PC-9 (cell line): Measurements from ENCODE around the gene PPP1R15B. TPM values are rescaled to one million over a fixed set of nuclear protein-coding genes. Genes with fewer than 3 reads are reported as not detected.

Experiments
- BruUV-seq: library from RNA; stranded (reverse); fragments of 400-500 nt; replicated peaks from 2 replicates; lab custom pipeline; 2021; lab: Mats Ljungman, UMichigan
- CTCF ChIA-PET: fragments of 300-600 bp; sonication (Branson Sonifier 250); formaldehyde crosslinking; loops from one replicate; lab custom pipeline; 2022; ENCODE audit warnings: antibody characterized with exemption; lab: Charles Lee
- POLR2A ChIA-PET: fragments of 300-600 bp; sonication (Branson Sonifier 250); formaldehyde crosslinking; loops from one replicate; lab custom pipeline; 2022; ENCODE audit warnings: antibody characterized with exemption; ENCODE audit not compliant: unreplicated experiment; lab: Charles Lee
- DNase-seq, 2 experiments: peaks; one replicate each; pipeline versions ENCODE4 v3.0.0 to v3.0.0-alpha.2; 2015 to 2022; ENCODE audit warnings: mixed read lengths in 1 of 2
- H2AFZ ChIP-seq: fragments of 200-600 bp; sonication (generic); 2 replicates; pipeline ENCODE4 v1.8.1; 2017; ENCODE audit warnings: antibody characterized with exemption
- H3F3A ChIP-seq: fragments of 200-600 bp; sonication (generic); 2 replicates; pipeline ENCODE4 v1.8.1; 2017; ENCODE audit warnings: antibody characterized with exemption, mild to moderate bottlenecking, low read depth; ENCODE audit not compliant: insufficient read depth
- H3K27ac ChIP-seq: fragments of 200-600 bp; sonication (generic); 2 replicates; pipeline ENCODE4 v1.6.1; 2016; ENCODE audit warnings: mixed run types
- H3K27me3 ChIP-seq: fragments of 200-600 bp; sonication (generic); 2 replicates; pipeline ENCODE4 v1.6.1; 2016; ENCODE audit warnings: low read depth, mixed run types; ENCODE audit not compliant: insufficient read depth
- H3K36me3 ChIP-seq: fragments of 200-600 bp; sonication (generic); 2 replicates; pipeline ENCODE4 v1.6.1; 2016; ENCODE audit warnings: low read depth, mixed run types
- H3K4me1 ChIP-seq: fragments of 200-600 bp; sonication (generic); replicated peaks from 2 replicates; pipeline ENCODE4 v1.6.1; 2016; ENCODE audit warnings: mixed run types; ENCODE audit not compliant: insufficient read depth
- H3K4me2 ChIP-seq: fragments of 200-600 bp; sonication (generic); 2 replicates; pipeline ENCODE4 v1.6.1; 2017; ENCODE audit warnings: mixed run types
- H3K4me3 ChIP-seq: fragments of 200-600 bp; sonication (generic); 2 replicates; pipeline ENCODE4 v1.6.1; 2016; ENCODE audit warnings: mixed run types
- H3K79me2 ChIP-seq: fragments of 200-600 bp; sonication (generic); 2 replicates; pipeline ENCODE4 v1.6.1; 2017; ENCODE audit warnings: low read depth, mixed run types
- H3K9me2 ChIP-seq: fragments of 200-600 bp; sonication (generic); 2 replicates; pipeline ENCODE4 v1.8.1; 2017; ENCODE audit warnings: mild to moderate bottlenecking; ENCODE audit not compliant: insufficient read depth
- H3K9me3 ChIP-seq: fragments of 200-600 bp; sonication (generic); 2 replicates; pipeline ENCODE4 v1.8.1; 2016; ENCODE audit warnings: low read depth; ENCODE audit not compliant: insufficient read depth
- H4K20me1 ChIP-seq: fragments of 200-600 bp; sonication (generic); 2 replicates; pipeline ENCODE4 v1.8.1; 2017; ENCODE audit not compliant: insufficient read depth
- CTCF ChIP-seq: fragments of 200-600 bp; sonication (generic); conservative IDR thresholded peaks from 2 replicates; pipeline ENCODE4 v1.6.1; 2017; ENCODE audit warnings: mixed run types, antibody characterized with exemption, mild to moderate bottlenecking, moderate library complexity
- EZH2 ChIP-seq: fragments of 200-600 bp; sonication (generic); IDR thresholded peaks from 2 replicates; pipeline ENCODE4 v1.8.0; 2017; ENCODE audit warnings: antibody characterized with exemption, low read depth
- intact Hi-C: fragments of 100-400 bp; cut with micrococcal nuclease; formaldehyde crosslinking; loops from one replicate; pipeline ENCODE4 v1.10.0; 2022; ENCODE audit not compliant: unreplicated experiment
- total RNA-seq: library from RNA; stranded (reverse); gene quantifications from 2 replicates; pipeline ENCODE4 v1.2.3, GENCODE V29; 2021

The PPP1R15B gene
- total RNA-seq, 1 experiment from 2014 or later, result 40.9 TPM

GRCh38 chr1:204447736-204448135 lies 36.1 kb upstream of the PPP1R15B start:
- intact Hi-C loops, result loop anchor here (1.0 to 2.0 kb wide), 3 partner anchors 9 to 55 kb away; partner anchors contain the start of gene PIK3C2B
- Histone ChIP-seq H3K79me2 (peaks cover 37% of the 10 kb centered on the region), H3K27me3 (no peaks in the 10 kb centered on the region), H3K36me3 (peaks cover 56% of the 10 kb centered on the region), H3K9me3 (peaks cover 13% of the 10 kb centered on the region), H3K27ac (peak overlapping the region; percentile 98), H3K4me2 (no peak overlapping the region), H3K4me1 (peaks cover 73% of the 10 kb centered on the region), H3K4me3 (no peak overlapping the region), H2AFZ (no peak overlapping the region), H3F3A (peaks cover 82% of the 10 kb centered on the region), H4K20me1 (no peaks in the 10 kb centered on the region), H3K9me2 (no peaks in the 10 kb centered on the region)
- no peak for DNase-seq
- BruUV-seq, result no TSS peak
- no peak for TF ChIP-seq CTCF
- no peak for TF ChIP-seq EZH2
- POLR2A ChIA-PET, result interaction anchor here (0.6 kb wide), 1 partner anchor 221 kb away, joined by 3 read pairs; no protein-coding TSS in a partner anchor
- CTCF ChIA-PET, result interaction anchor here (0.6 to 3.8 kb wide), 4 partner anchors 9 to 58 kb away, joined by 3 to 27 read pairs (median 4); partner anchors contain the start of gene PIK3C2B

GRCh38 chr1:204447190-204447589 lies 35.6 kb upstream of the PPP1R15B start:
- POLR2A ChIA-PET, result interaction anchor here (0.6 kb wide), 1 partner anchor 221 kb away, joined by 3 read pairs; no protein-coding TSS in a partner anchor
- BruUV-seq, result no TSS peak
- Histone ChIP-seq H3K4me3 (no peak overlapping the region), H3K9me2 (no peaks in the 10 kb centered on the region), H4K20me1 (no peaks in the 10 kb centered on the region), H3K36me3 (peaks cover 61% of the 10 kb centered on the region), H3K9me3 (peaks cover 13% of the 10 kb centered on the region), H3K4me1 (peaks cover 73% of the 10 kb centered on the region), H3K27ac (no peak overlapping the region), H3K79me2 (peaks cover 41% of the 10 kb centered on the region), H3F3A (peaks cover 82% of the 10 kb centered on the region), H2AFZ (no peak overlapping the region), H3K27me3 (no peaks in the 10 kb centered on the region), H3K4me2 (no peak overlapping the region)
- TF ChIP-seq CTCF (no peak), EZH2 (no peak)
- no peak for DNase-seq
- CTCF ChIA-PET, result interaction anchor here (1.5 to 3.8 kb wide), 2 partner anchors 8 to 46 kb away, joined by 3 to 27 read pairs; partner anchors contain the start of gene PIK3C2B
- intact Hi-C loops, result no loop called here

GRCh38 chr1:204446413-204447111 lies 34.9 kb upstream of the PPP1R15B start:
- Histone ChIP-seq H3K4me1 (peaks cover 73% of the 10 kb centered on the region), H3K79me2 (peaks cover 47% of the 10 kb centered on the region), H4K20me1 (no peaks in the 10 kb centered on the region), H3K27me3 (no peaks in the 10 kb centered on the region), H3K36me3 (peaks cover 62% of the 10 kb centered on the region), H2AFZ (no peak overlapping the region), H3K4me3 (no peak overlapping the region), H3K9me3 (peaks cover 13% of the 10 kb centered on the region), H3F3A (peaks cover 77% of the 10 kb centered on the region), H3K9me2 (no peaks in the 10 kb centered on the region), H3K27ac (no peak overlapping the region), H3K4me2 (no peak overlapping the region)
- intact Hi-C loops, result no loop called here
- TF ChIP-seq EZH2 (no peak), CTCF (peak; percentile 57)
- ChIA-PET POLR2A (no interaction called here), CTCF (interaction anchor here (0.5 to 3.8 kb wide), 5 partner anchors 8 to 76 kb away, joined by 3 to 27 read pairs (median 3); partner anchors contain the start of gene PIK3C2B)
- DNase-seq, result peak in 1 of 2 experiments; percentile 34
- no TSS peak for BruUV-seq
